IMR-90 (cell line): ENCODE results near the gene ADAMTS5. TPM values are rescaled to one million over a fixed set of nuclear protein-coding genes. Genes with fewer than 3 reads are reported as not detected.

Source experiments
- ATAC-seq: fragments of 200-7000 bp; cut with Tn5 transposase; 2 replicates; pipeline ENCODE4 v1.9.1; 2020; ENCODE audit warnings: low read depth, mild to moderate bottlenecking, moderate library complexity
- BruUV-seq: library from RNA; stranded (reverse); fragments of 400-500 nt; replicated peaks from 2 replicates; lab custom pipeline; 2021; lab: Mats Ljungman, UMichigan
- CTCF ChIA-PET: fragments of 300-600 bp; formaldehyde crosslinking; extraction: SDS; loops from one replicate; lab custom pipeline; 2021; ENCODE audit warnings: antibody characterized with exemption; lab: Yijun Ruan, JAX
- POLR2A ChIA-PET: fragments of 300-600 bp; sonication (Branson Sonifier 250); formaldehyde crosslinking; loops from one replicate; lab custom pipeline; 2022; ENCODE audit warnings: antibody characterized with exemption; ENCODE audit not compliant: unreplicated experiment; lab: Charles Lee
- DNase-seq: peaks from one replicate; pipeline ENCODE4 v3.0.0; 2013
- H2AFZ ChIP-seq: replicated peaks from 2 replicates; pipeline ENCODE3; 2013; ENCODE audit warnings: low read length, mild to moderate bottlenecking; ENCODE audit not compliant: poor library complexity
- H2AK5ac ChIP-seq: 2 replicates; pipeline ENCODE4 v1.6.1; 2013; ENCODE audit warnings: low read depth, low read length, inconsistent platforms
- H2AK9ac ChIP-seq: replicated peaks from 2 replicates; pipeline ENCODE3; 2013; ENCODE audit warnings: mild to moderate bottlenecking, low read depth, low read length, moderate library complexity; ENCODE audit not compliant: poor library complexity
- H2BK120ac ChIP-seq: 2 replicates; pipeline ENCODE4 v1.6.1; 2013; ENCODE audit warnings: low read depth, low read length, inconsistent platforms
- H2BK15ac ChIP-seq: 3 replicates; pipeline ENCODE4 v1.6.1; 2013; ENCODE audit warnings: low read depth, low read length, inconsistent platforms
- H2BK20ac ChIP-seq: 2 replicates; pipeline ENCODE4 v1.6.1; 2013; ENCODE audit warnings: low read depth, mild to moderate bottlenecking, inconsistent platforms, low read length, moderate library complexity
- H2BK5ac ChIP-seq: 2 replicates; pipeline ENCODE4 v1.6.1; 2013; ENCODE audit warnings: mild to moderate bottlenecking, low read depth, low read length, inconsistent platforms; ENCODE audit not compliant: poor library complexity, severe bottlenecking
- H3K14ac ChIP-seq: replicated peaks from 2 replicates; pipeline ENCODE4 v1.6.1; 2013; ENCODE audit warnings: low read depth, low read length, inconsistent platforms
- H3K18ac ChIP-seq: 2 replicates; pipeline ENCODE4 v1.6.1; 2013; ENCODE audit warnings: low read depth, low read length, control low read depth
- H3K23ac ChIP-seq: 2 replicates; pipeline ENCODE4 v1.6.1; 2013; ENCODE audit warnings: low read depth, low read length, inconsistent platforms
- H3K27ac ChIP-seq: 2 replicates; pipeline ENCODE4 v1.5.1; 2013; ENCODE audit warnings: mild to moderate bottlenecking, control low read depth, low read length; ENCODE audit not compliant: insufficient read depth
- H3K27me3 ChIP-seq: 2 replicates; pipeline ENCODE4 v1.6.1; 2013; ENCODE audit warnings: low read length; ENCODE audit not compliant: control insufficient read depth, insufficient read depth
- H3K36me3 ChIP-seq: 2 replicates; pipeline ENCODE4 v1.6.1; 2013; ENCODE audit warnings: low read length, mixed read lengths; ENCODE audit not compliant: control insufficient read depth, insufficient read depth
- H3K4ac ChIP-seq: 2 replicates; pipeline ENCODE4 v1.6.1; 2013; ENCODE audit warnings: low read depth, low read length, inconsistent platforms
- H3K4me1 ChIP-seq: 2 replicates; pipeline ENCODE4 v1.6.1; 2013; ENCODE audit warnings: low read length, mixed read lengths; ENCODE audit not compliant: control insufficient read depth, insufficient read depth
- H3K4me2 ChIP-seq: 2 replicates; pipeline ENCODE4 v1.6.1; 2013; ENCODE audit warnings: low read depth, mild to moderate bottlenecking, control low read depth, low read length, moderate library complexity
- H3K4me3 ChIP-seq: 2 replicates; pipeline ENCODE4 v1.5.1; 2013; ENCODE audit warnings: low read depth, mild to moderate bottlenecking, control low read depth, low read length, moderate library complexity; ENCODE audit not compliant: insufficient read depth
- H3K56ac ChIP-seq: 2 replicates; pipeline ENCODE4 v1.6.1; 2013; ENCODE audit warnings: low read length, inconsistent platforms; ENCODE audit not compliant: insufficient read depth; ENCODE audit errors: extremely low read depth
- H3K79me1 ChIP-seq, 2 experiments: 2 replicates each; pipeline ENCODE4 v1.6.1; 2013; ENCODE audit warnings: low read length in 2 of 2, inconsistent platforms in 1 of 2, low read depth in 1 of 2
- H3K9ac ChIP-seq: 2 replicates; pipeline ENCODE4 v1.6.1; 2013; ENCODE audit warnings: low read depth, low read length, control low read depth
- H3K9me1 ChIP-seq: 2 replicates; pipeline ENCODE4 v1.6.1; 2013; ENCODE audit warnings: low read length, inconsistent platforms; ENCODE audit not compliant: insufficient read depth
- H3K9me3 ChIP-seq: 2 replicates; pipeline ENCODE4 v1.6.1; 2013; ENCODE audit warnings: low read length; ENCODE audit not compliant: control insufficient read depth, insufficient read depth
- H4K20me1 ChIP-seq: 2 replicates; pipeline ENCODE4 v1.6.1; 2013; ENCODE audit warnings: low read length, inconsistent platforms; ENCODE audit not compliant: insufficient read depth
- H4K5ac ChIP-seq: 2 replicates; pipeline ENCODE4 v1.6.1; 2013; ENCODE audit warnings: mild to moderate bottlenecking, low read depth, low read length, control low read depth
- H4K8ac ChIP-seq, 2 experiments: 2 replicates each; pipeline ENCODE4 v1.6.1; 2013; ENCODE audit warnings: low read depth in 2 of 2, low read length in 2 of 2, control low read depth in 1 of 2, inconsistent platforms in 1 of 2
- H4K91ac ChIP-seq: 2 replicates; pipeline ENCODE4 v1.6.1; 2013; ENCODE audit warnings: low read depth, low read length, inconsistent platforms; ENCODE audit not compliant: insufficient read depth
- BHLHE40 ChIP-seq: fragments of 150-350 bp; IDR thresholded peaks from 2 replicates; pipeline ENCODE4 v1.6.1; 2016; ENCODE audit warnings: mild to moderate bottlenecking, low read depth, low read length
- CEBPB ChIP-seq: IDR thresholded peaks from 2 replicates; pipeline ENCODE4 v1.6.1; 2012; ENCODE audit warnings: low read depth, low read length, improper control_type of control experiment
- CHD1 ChIP-seq: IDR thresholded peaks from 2 replicates; pipeline ENCODE4 v1.6.1; 2012; ENCODE audit warnings: low read depth, low read length, improper control_type of control experiment
- CTCF ChIP-seq: conservative IDR thresholded peaks from 2 replicates; pipeline ENCODE4 v1.5.1; 2012; ENCODE audit warnings: mild to moderate bottlenecking, low read depth, low read length, improper control_type of control experiment
- ELK1 ChIP-seq: fragments of 150-350 bp; IDR thresholded peaks from 2 replicates; pipeline ENCODE4 v1.6.1; 2016; ENCODE audit warnings: low read depth, mild to moderate bottlenecking, low read length, moderate library complexity, borderline replicate concordance
- FOS ChIP-seq: fragments of 150-350 bp; IDR thresholded peaks from 2 replicates; pipeline ENCODE4 v1.6.1; 2016; ENCODE audit warnings: low read depth, low read length
- MAFK ChIP-seq: IDR thresholded peaks from 2 replicates; pipeline ENCODE4 v1.6.1; 2012; ENCODE audit warnings: low read depth, low read length, improper control_type of control experiment
- MXI1 ChIP-seq: IDR thresholded peaks from 2 replicates; pipeline ENCODE4 v1.6.1; 2012; ENCODE audit warnings: low read depth, mild to moderate bottlenecking, low read length, moderate library complexity, borderline replicate concordance
- NFE2L2 ChIP-seq: fragments of 150-350 bp; IDR thresholded peaks from 2 replicates; pipeline ENCODE4 v1.6.1; 2016; ENCODE audit warnings: low read depth, mild to moderate bottlenecking, low read length
- POLR2A ChIP-seq: IDR thresholded peaks from 2 replicates; pipeline ENCODE4 v1.6.1; 2012; ENCODE audit warnings: mild to moderate bottlenecking, low read depth, low read length
- RAD21 ChIP-seq: IDR thresholded peaks from 2 replicates; pipeline ENCODE4 v1.6.1; 2012; ENCODE audit warnings: low read length, improper control_type of control experiment
- RCOR1 ChIP-seq: IDR thresholded peaks from 2 replicates; pipeline ENCODE4 v1.6.1; 2012; ENCODE audit warnings: mild to moderate bottlenecking, low read length, improper control_type of control experiment; ENCODE audit not compliant: insufficient replicate concordance
- SMC3 ChIP-seq: fragments of 150-350 bp; IDR thresholded peaks from 2 replicates; pipeline ENCODE4 v1.6.1; 2016; ENCODE audit warnings: low read depth, mild to moderate bottlenecking, antibody characterized with exemption, low read length, moderate library complexity
- USF2 ChIP-seq: fragments of 150-350 bp; IDR thresholded peaks from 2 replicates; pipeline ENCODE4 v1.6.1; 2017; ENCODE audit warnings: mild to moderate bottlenecking, antibody characterized with exemption, low read length, low read depth
- WGBS, 2 experiments: methylation state at CpG; one replicate each; pipeline versions ENCODE4 v1.1.5 to v1.1.7; 2013; ENCODE audit warnings: missing lambda C conversion rate in 2 of 2; ENCODE audit not compliant: insufficient read length in 1 of 2; ENCODE audit errors: extremely low coverage in 2 of 2; 5-methylcytosine and 5-hydroxymethylcytosine counted together
- dilution Hi-C: fragments of 300-500 bp; cut with HindIII; formaldehyde crosslinking; loops from one replicate; pipeline ENCODE4 v1.14.3; 2018; ENCODE audit warnings: low sequenced_read_pairs; ENCODE audit not compliant: unreplicated experiment
- in situ Hi-C: fragments of 300-500 bp; cut with MboI; formaldehyde crosslinking; loops from 3 replicates; pipeline ENCODE4 v1.14.3; 2019; ENCODE audit warnings: low sequenced_read_pairs, inconsistent platforms, mixed read lengths
- intact Hi-C: fragments of 100-400 bp; cut with micrococcal nuclease; formaldehyde crosslinking; loops from 2 replicates; pipeline ENCODE4 v1.10.0; 2022
- polyA plus RNA-seq, 3 experiments: library from polyadenylated mRNA; depleted of rRNA; stranded (reverse); fragments of >200 nt; gene quantifications; 2 replicates each; pipeline ENCODE4 v1.2.3, GENCODE V29; 2012; ENCODE audit warnings: low replicate concordance in 1 of 3
- total RNA-seq: library from RNA; depleted of rRNA; stranded (reverse); fragments of >200 nt; gene quantifications from 2 replicates; pipeline ENCODE4 v1.2.3, GENCODE V29; 2012

ADAMTS5 gene
- total and polyA plus RNA-seq, 2 of the 4 experiments (the other 2 are of a cell fraction) = 0.54 to 0.58 TPM

- Histone ChIP-seq H2BK120ac (peak overlapping the region; percentile 3; the same call in 1 of the 2 replicates), H2BK5ac (no peak overlapping the region), H3K36me3 (peaks cover 19% of the 10 kb centered on the region), H2AFZ (no peak overlapping the region), H3K27ac (no peak overlapping the region), H4K5ac (no peak overlapping the region), H3K18ac (no peak overlapping the region), H2AK9ac (no peak overlapping the region), H3K14ac (peak overlapping the region; percentile 41; the same call in 1 of the 2 replicates), H3K27me3 (no peaks in the 10 kb centered on the region), H2AK5ac (no peak overlapping the region), H3K9me1 (peaks cover 4% of the 10 kb centered on the region), H3K23ac (no peak overlapping the region), H3K4me3 (no peak overlapping the region), H3K4me1 (peaks cover 3% of the 10 kb centered on the region), H3K56ac (no peak overlapping the region), H4K91ac (no peak overlapping the region), H4K8ac (0 out of 4 replicates have a peak overlapping the region, but pooled peaks of 1 of the 2 experiments have one; percentile 31), H3K9ac (no peak overlapping the region), H4K20me1 (no peaks in the 10 kb centered on the region), H2BK20ac (0 out of 2 replicates have a peak overlapping the region, but pooled peaks have one; percentile 28), H3K9me3 (no peaks in the 10 kb centered on the region), H3K79me1 (no peaks in the 10 kb centered on the region), H3K4ac (0 out of 2 replicates have a peak overlapping the region, but pooled peaks have one; percentile 48), H3K4me2 (no peak overlapping the region), H2BK15ac (no peak overlapping the region)
- no TSS peak for BruUV-seq
- WGBS, 2 experiments = 84% methylated on average over 6 of the region's 13 CpGs; no CpG with 5 or more reads in 1 of the 2 experiments
- TF ChIP-seq RCOR1 = no peak
- no peak for TF ChIP-seq RAD21
- TF ChIP-seq MAFK = no peak
- TF ChIP-seq SMC3 = no peak
- TF ChIP-seq POLR2A = no peak
- no peak for TF ChIP-seq USF2
- no peak for TF ChIP-seq ELK1
- no peak for TF ChIP-seq FOS
- no peak for TF ChIP-seq CTCF
- no peak for TF ChIP-seq NFE2L2
- TF ChIP-seq MXI1 = no peak
- TF ChIP-seq CEBPB = no peak
- no peak for TF ChIP-seq BHLHE40
- no peak for TF ChIP-seq CHD1
- DNase-seq = no peak
- dilution Hi-C loops = no loop called here
- ChIA-PET POLR2A (no interaction called here), CTCF (no interaction called here)
- in situ Hi-C loops = no loop called here
- no peak for ATAC-seq
- intact Hi-C loops = no loop called here
Observed at GRCh38 chr21:26945916-26946675, 20.8 kb downstream of the ADAMTS5 start.
